K562 (cell line): ENCODE results near the gene EIF4E2. TPM values are rescaled to one million over a fixed set of nuclear protein-coding genes. Genes with fewer than 3 reads are reported as not detected.
A peak's percentile ranks its signal among the peaks of the same experiment; 100 is the strongest.

Experiments used
- ARID3A ChIP-seq: IDR thresholded peaks from 2 replicates; pipeline ENCODE4 v1.6.1; 2012; ENCODE audit warnings: low read depth, low read length, improper control_type of control experiment, borderline replicate concordance
- CHD1 ChIP-seq: fragments of 200-600 bp; sonication (generic); IDR thresholded peaks from one replicate; pipeline ENCODE4 v1.6.1; 2012; ENCODE audit warnings: mild to moderate bottlenecking, moderate library complexity, low read length, inconsistent platforms
- GATA2 ChIP-seq: sonication (generic); formaldehyde crosslinking; IDR thresholded peaks from 2 replicates; pipeline ENCODE4 v1.4.0; 2020; ENCODE audit warnings: mild to moderate bottlenecking, missing genetic modification reagents
- HBP1 ChIP-seq: fragments of 450-650 bp; formaldehyde crosslinking; IDR thresholded peaks from 2 replicates; pipeline ENCODE4 v1.4.0; 2022; ENCODE audit warnings: missing genetic modification characterization
- HEY1 ChIP-seq: fragments of 250-450 bp; sonication (Bioruptor Pico); IDR thresholded peaks from 2 replicates; pipeline ENCODE4 v1.5.0; 2020; ENCODE audit warnings: mild to moderate bottlenecking, moderate library complexity, borderline replicate concordance
- MAFG ChIP-seq: fragments of 450-650 bp; conservative IDR thresholded peaks from 2 replicates; pipeline ENCODE4 v1.6.1; 2016; ENCODE audit warnings: missing genetic modification characterization, missing compliant biosample characterization
- MLX ChIP-seq, 2 experiments: fragments of 450-650 bp in 1 of 2; sonication (generic) in 1 of 2; formaldehyde crosslinking; conservative IDR thresholded peaks; 2 replicates each; pipeline versions ENCODE4 v1.4.0 to v1.8.1; 2020 to 2022; ENCODE audit warnings: mild to moderate bottlenecking in 1 of 2, missing genetic modification reagents in 1 of 2
- NFATC3 ChIP-seq: fragments of 450-650 bp; IDR thresholded peaks from 2 replicates; pipeline ENCODE4 v1.6.1; 2017; ENCODE audit warnings: mild to moderate bottlenecking
- PHB2 ChIP-seq: fragments of 450-650 bp; IDR thresholded peaks from 2 replicates; pipeline ENCODE4 v1.6.1; 2017; ENCODE audit warnings: low read depth
- POLR2B ChIP-seq: fragments of 450-650 bp; IDR thresholded peaks from 2 replicates; pipeline ENCODE4 v1.6.1; 2018; ENCODE audit warnings: low read depth; ENCODE audit not compliant: partially characterized antibody
- RFX1 ChIP-seq: fragments of 450-650 bp; IDR thresholded peaks from 2 replicates; pipeline ENCODE4 v1.6.1; 2016; ENCODE audit warnings: mild to moderate bottlenecking, moderate library complexity
- SAFB2 ChIP-seq: fragments of 200-400 bp; formaldehyde crosslinking; IDR thresholded peaks from 2 replicates; pipeline ENCODE4 v1.6.1; 2018; ENCODE audit warnings: borderline replicate concordance, low read length, low read depth, moderate library complexity; ENCODE audit not compliant: severe bottlenecking
- THRAP3 ChIP-seq: fragments of 450-650 bp; IDR thresholded peaks from 2 replicates; pipeline ENCODE4 v1.6.1; 2016; ENCODE audit warnings: mild to moderate bottlenecking, inconsistent platforms, borderline replicate concordance
- ZBTB9 ChIP-seq: fragments of 450-650 bp; formaldehyde crosslinking; IDR thresholded peaks from 2 replicates; pipeline ENCODE4 v1.4.0; 2020; ENCODE audit warnings: mild to moderate bottlenecking, moderate library complexity
- ZKSCAN3 ChIP-seq: fragments of 250-450 bp; sonication (Bioruptor Pico); IDR thresholded peaks from 2 replicates; pipeline ENCODE4 v1.4.0; 2020
- ZNF639 ChIP-seq, 2 experiments: fragments of 200-800 bp in 1 of 2; sonication (Bioruptor generic) in 1 of 2; sonication (generic) in 1 of 2; formaldehyde crosslinking in 1 of 2; IDR thresholded peaks in 1 of 2; conservative IDR thresholded peaks in 1 of 2; 2 replicates each; pipeline versions ENCODE4 v1.5.0 to v1.6.1; 2016 to 2020; ENCODE audit warnings: missing compliant biosample characterization in 1 of 2, missing genetic modification characterization in 1 of 2, missing genetic modification reagents in 1 of 2
- ZNF695 ChIP-seq: fragments of 450-650 bp; formaldehyde crosslinking; IDR thresholded peaks from 2 replicates; pipeline ENCODE4 v1.4.0; 2020; ENCODE audit warnings: mild to moderate bottlenecking, moderate library complexity
- ZNF764 ChIP-seq: fragments of 250-450 bp; sonication (Bioruptor Pico); IDR thresholded peaks from 2 replicates; pipeline ENCODE4 v1.4.0; 2020; ENCODE audit warnings: low read depth, mild to moderate bottlenecking, moderate library complexity
- polyA plus RNA-seq, 8 experiments: library from polyadenylated mRNA; depleted of rRNA in 4 of 8; stranded (reverse) in 5 of 8; unstranded in 3 of 8; fragments of >200 nt; fragmentation: Nextera tagmentation in 2 of 8; fragmentation: Illumina TruSeq in 1 of 8; extraction: Ambion mirVana in 2 of 8; extraction: Trizol in 1 of 8; gene quantifications; 2 replicates each; pipeline versions ENCODE4 v1.2.1 to v1.2.3, GENCODE V29; 2011 to 2014; ENCODE audit warnings: inconsistent platforms in 1 of 8, missing spikeins in 1 of 8
- total RNA-seq, 7 experiments: library from RNA; depleted of rRNA in 6 of 7; stranded (reverse); fragments of >200 nt in 6 of 7; fragmentation: Illumina TruSeq in 2 of 7; extraction: Trizol in 2 of 7; gene quantifications; 2 replicates each; pipeline versions ENCODE4 v1.2.1 to v1.2.3, GENCODE V29; 2011 to 2021; ENCODE audit warnings: low replicate concordance in 1 of 7

The EIF4E2 gene
- total and polyA plus RNA-seq, 9 of the 15 experiments (the other 6 are each of a cell fraction or from before 2014, with no cell fraction given), result 33.9 to 169 (median 77.5) TPM

- TF ChIP-seq ARID3A (no peak), HEY1 (CRISPR knock-in tag) (no peak), ZNF764 (no peak), HBP1 (CRISPR knock-in tag) (no peak), POLR2B (peak; percentile 79), SAFB2 (no peak), MLX (CRISPR knock-in tag; conservative IDR thresholded peaks at IDR 0.05) (no peak), MAFG (tag) (no peak), GATA2 (CRISPR knock-in tag) (no peak), ZNF695 (CRISPR knock-in tag) (no peak), NFATC3 (no peak), ZBTB9 (CRISPR knock-in tag) (peak; percentile 35; the same call in 1 of the 2 replicates), PHB2 (no peak), ZNF639 (CRISPR knock-in tag; conservative IDR thresholded peaks at IDR 0.05 in 1 of 2, IDR thresholded peaks at IDR 0.05 in 1 of 2) (peak in 1 of 2 experiments; percentile 94; a peak in 2 of 4 replicates), ZKSCAN3 (no peak), CHD1 (no peak), THRAP3 (no peak), RFX1 (no peak)
Observed at GRCh38 chr2:232550354-232551249, at the start of gene EIF4E2, which contains the start of gene TIGD1 (continued).
